ENCODE measurements around the gene SCN1A.

DNA sequence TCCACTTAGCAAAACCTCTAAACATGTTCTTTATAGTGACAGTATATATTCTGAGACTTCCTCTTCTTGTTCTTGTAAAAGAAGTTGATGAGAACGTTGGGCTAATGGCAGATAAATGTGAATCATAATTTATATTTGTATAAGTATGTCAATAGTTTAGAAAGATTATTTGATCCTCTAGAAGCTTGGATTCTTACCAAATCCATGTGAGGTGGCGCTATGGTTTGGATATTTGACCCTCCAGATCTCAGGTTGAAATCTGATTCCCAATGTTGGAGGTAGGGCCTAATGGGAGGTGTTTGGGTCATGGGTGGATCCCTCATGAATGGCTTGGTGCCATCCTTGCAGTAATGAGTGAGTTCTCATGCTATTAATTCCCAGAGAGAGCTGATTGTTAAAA, 29.8 kb upstream of the SCN1A start:
- TF ChIP-seq, protein P1, sequence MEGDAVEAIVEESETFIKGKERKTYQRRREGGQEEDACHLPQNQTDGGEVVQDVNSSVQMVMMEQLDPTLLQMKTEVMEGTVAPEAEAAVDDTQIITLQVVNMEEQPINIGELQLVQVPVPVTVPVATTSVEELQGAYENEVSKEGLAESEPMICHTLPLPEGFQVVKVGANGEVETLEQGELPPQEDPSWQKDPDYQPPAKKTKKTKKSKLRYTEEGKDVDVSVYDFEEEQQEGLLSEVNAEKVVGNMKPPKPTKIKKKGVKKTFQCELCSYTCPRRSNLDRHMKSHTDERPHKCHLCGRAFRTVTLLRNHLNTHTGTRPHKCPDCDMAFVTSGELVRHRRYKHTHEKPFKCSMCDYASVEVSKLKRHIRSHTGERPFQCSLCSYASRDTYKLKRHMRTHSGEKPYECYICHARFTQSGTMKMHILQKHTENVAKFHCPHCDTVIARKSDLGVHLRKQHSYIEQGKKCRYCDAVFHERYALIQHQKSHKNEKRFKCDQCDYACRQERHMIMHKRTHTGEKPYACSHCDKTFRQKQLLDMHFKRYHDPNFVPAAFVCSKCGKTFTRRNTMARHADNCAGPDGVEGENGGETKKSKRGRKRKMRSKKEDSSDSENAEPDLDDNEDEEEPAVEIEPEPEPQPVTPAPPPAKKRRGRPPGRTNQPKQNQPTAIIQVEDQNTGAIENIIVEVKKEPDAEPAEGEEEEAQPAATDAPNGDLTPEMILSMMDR (IDR thresholded peaks at IDR 0.05) = no peak
- TF ChIP-seq EP300 (IDR thresholded peaks at IDR 0.05) (no peak), POLR2A (IDR thresholded peaks at IDR 0.05) (no peak)

Data from tibial nerve (tissue), 4 donors.